SJCRH30 (cell line): ENCODE data around the gene BACH2. TPM values are rescaled to one million over a fixed set of nuclear protein-coding genes. Genes with fewer than 3 reads are reported as not detected.
"Not testable (repeated sequence)": the region's sequence is repeated elsewhere in the genome, so short reads cannot be mapped to it uniquely, and the experiment has no call there.

Experiments used
- DNase-seq, 2 experiments: peaks; one replicate each; pipeline ENCODE4 v3.0.0-alpha.2; 2015 to 2020
- H3K27ac ChIP-seq: fragments of 250-450 bp; sonication (Bioruptor Pico); 2 replicates; pipeline ENCODE4 v1.5.1; 2020; ENCODE audit warnings: mild to moderate bottlenecking, moderate library complexity
- H3K27me3 ChIP-seq: fragments of 250-450 bp; sonication (Bioruptor Pico); 2 replicates; pipeline ENCODE4 v1.5.1; 2020; ENCODE audit warnings: mild to moderate bottlenecking, moderate library complexity
- H3K36me3 ChIP-seq: fragments of 250-450 bp; sonication (Bioruptor Pico); 2 replicates; pipeline ENCODE4 v1.5.1; 2020; ENCODE audit warnings: mild to moderate bottlenecking, moderate library complexity
- H3K4me1 ChIP-seq: fragments of 250-450 bp; sonication (Bioruptor Pico); 2 replicates; pipeline ENCODE4 v1.5.1; 2020; ENCODE audit warnings: mild to moderate bottlenecking, moderate library complexity
- H3K4me3 ChIP-seq: fragments of 250-450 bp; sonication (Bioruptor Pico); 2 replicates; pipeline ENCODE4 v1.5.1; 2020; ENCODE audit warnings: mild to moderate bottlenecking, moderate library complexity
- H3K9me3 ChIP-seq: fragments of 250-450 bp; sonication (Bioruptor Pico); replicated peaks from 2 replicates; pipeline ENCODE4 v1.5.1; 2020; ENCODE audit warnings: mild to moderate bottlenecking, moderate library complexity
- total RNA-seq: library from RNA; depleted of rRNA; stranded (reverse); fragments of >200 nt; shearing (Covaris generic); gene quantifications from 2 replicates; pipeline ENCODE4 v1.2.3, GENCODE V29; 2014

BACH2 gene
- total RNA-seq, 1 experiment from 2014 or later: 4.1 TPM

DNA sequence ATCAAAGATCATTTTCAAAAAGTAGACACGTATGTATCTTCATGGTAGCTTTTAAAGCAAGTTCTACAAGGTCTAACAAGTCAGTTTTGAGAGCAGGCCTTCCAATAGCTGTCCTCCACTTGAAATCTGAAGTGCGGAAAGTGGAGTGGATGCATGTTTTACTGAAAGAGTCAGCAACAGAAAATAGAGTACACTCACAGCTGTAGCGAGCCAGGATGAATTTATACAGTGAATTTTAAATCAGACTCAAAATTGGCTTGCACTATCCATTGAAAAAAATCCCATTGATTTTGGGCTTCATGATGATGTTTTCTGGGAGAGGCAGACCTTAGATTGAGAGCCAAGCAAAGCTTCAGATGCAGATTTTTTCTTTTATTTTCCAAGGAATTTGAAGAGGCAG is 321.8 kb downstream of the BACH2 start:
- no peak overlapping the region for H3K27ac ChIP-seq

DNA sequence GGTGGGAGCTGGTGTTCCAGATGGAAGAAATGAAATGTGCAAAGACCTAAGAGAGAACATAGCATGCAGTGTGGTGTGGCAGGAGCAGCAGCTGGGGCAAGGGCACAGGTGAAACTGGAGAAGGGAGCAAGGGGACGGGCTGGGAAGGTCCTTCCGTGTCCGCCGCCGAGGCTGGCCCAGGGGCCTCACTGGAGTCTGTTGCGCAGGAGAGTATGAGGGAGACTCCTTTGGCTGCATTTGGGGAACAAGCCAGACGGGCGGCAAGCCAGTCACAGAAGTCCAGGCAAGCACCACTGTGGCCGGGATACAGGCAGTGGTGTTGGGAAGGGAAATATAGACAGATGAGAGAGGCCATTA is 324.6 kb downstream of the BACH2 start:
- Histone ChIP-seq H3K36me3 (no peaks in the 10 kb centered on the region), H3K9me3 (no peaks in the 10 kb centered on the region), H3K4me1 (peaks cover 8% of the 10 kb centered on the region; the same call in 1 of the 2 replicates), H3K27me3 (no peaks in the 10 kb centered on the region), H3K4me3 (no peak overlapping the region), H3K27ac (no peak overlapping the region)
- DNase-seq: no peak

More for the DNA sequence above, 321.8 kb downstream of the BACH2 start:
- H3K4me1 ChIP-seq: peaks cover 30% of the 10 kb centered on the region
- H3K27me3 ChIP-seq: no peaks in the 10 kb centered on the region
- no peaks in the 10 kb centered on the region for H3K9me3 ChIP-seq
- H3K4me3 ChIP-seq: no peak overlapping the region
- DNase-seq: no peak
- H3K36me3 ChIP-seq: no peaks in the 10 kb centered on the region

DNA sequence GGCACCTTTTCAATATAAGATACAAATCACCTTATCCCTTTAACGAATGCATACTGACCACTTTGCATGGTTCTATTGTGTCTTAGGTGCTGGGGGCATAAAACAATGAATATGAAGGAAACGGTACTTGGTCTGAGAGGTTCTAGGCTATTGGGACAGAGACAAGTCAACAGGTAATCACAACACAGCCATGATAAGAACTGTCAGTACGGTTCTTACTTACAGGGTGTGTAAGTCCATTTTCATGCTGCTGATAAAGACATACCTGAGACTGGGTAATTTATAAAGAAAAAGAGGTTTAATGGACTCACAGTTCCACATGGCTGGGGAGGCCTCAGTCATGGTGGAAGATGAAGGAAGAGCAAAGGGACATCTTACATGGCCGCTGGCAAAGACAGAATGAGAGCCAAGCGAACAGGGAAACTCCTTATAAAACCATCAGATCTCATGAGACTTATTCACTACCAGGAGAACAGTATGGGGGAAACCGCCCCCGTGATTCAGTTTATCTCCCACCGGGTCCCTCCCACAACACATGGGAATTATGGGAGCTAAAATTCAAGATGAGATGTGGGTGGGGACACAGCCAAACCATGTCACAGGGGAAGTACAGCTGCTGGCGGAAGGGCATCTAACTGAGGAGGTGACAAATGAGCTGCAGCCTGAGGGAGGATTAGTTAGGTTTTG is 325.2 kb downstream of the BACH2 start:
- not testable (repeated sequence) for H3K4me3 ChIP-seq, H3K9me3 ChIP-seq, H3K27me3 ChIP-seq, H3K36me3 ChIP-seq, H3K4me1 ChIP-seq, H3K27ac ChIP-seq, DNase-seq

DNA sequence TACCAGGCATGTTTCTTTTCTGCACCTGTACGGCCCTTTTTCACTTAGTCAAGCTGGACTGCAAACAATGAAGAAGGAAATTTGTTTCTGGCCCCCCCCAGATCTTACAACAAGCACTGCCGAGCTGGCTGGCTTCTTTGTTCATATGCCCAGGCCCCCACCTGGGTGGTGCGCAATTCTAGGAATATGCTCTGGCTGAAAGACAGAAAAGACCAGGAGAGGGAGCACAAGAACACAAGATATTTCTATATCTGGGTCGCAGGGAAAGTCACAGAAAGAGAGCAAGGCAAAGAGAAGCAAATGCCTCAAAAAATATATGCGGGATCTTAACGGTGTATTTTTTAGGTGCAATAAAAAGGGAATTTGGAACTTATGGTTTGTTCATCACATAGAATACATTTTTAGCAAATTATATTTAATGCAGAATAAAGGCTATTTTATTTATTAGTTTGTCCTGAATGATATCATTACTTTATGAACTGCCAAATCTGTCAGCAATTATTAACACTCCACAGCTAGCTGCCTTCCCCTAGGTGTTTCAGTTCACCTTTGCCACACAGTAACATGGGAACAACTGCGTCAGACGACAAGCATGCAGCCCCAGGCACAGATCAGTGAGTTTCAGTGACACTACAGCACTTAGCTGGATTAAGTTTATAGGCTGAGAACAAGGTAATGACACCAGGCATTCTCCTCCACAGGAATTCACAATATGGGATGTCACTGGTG is 325.9 kb downstream of the BACH2 start:
- H3K27me3 ChIP-seq: no peaks in the 10 kb centered on the region
- no peak overlapping the region for H3K27ac ChIP-seq
- no peaks in the 10 kb centered on the region for H3K9me3 ChIP-seq
- peak; percentile 46 to 70 for DNase-seq
- H3K4me3 ChIP-seq: no peak overlapping the region
- no peaks in the 10 kb centered on the region for H3K36me3 ChIP-seq
- H3K4me1 ChIP-seq: peaks cover 2% of the 10 kb centered on the region; the same call in 1 of the 2 replicates

DNA sequence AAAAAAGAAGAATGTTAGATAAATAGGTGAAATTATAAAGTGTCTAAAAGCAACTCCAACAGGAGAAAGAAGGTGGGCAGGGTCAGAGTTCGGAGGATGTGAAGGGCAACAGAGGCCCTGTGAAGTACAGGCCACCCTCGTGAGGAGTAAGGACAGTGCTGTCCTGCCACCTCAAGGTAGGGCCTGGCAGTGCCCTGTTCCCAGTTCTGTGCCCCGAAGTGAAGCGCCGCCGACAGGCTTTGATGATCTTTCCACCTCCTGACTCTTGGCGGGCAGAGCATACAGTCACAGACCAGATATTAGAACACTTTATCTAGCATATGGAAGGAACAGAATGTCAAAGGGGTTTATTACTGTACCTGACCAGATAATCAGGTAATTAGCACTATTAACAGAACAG is 326.6 kb downstream of the BACH2 start:
- no peak for DNase-seq
- Histone ChIP-seq H3K4me1 (peaks cover 2% of the 10 kb centered on the region; the same call in 1 of the 2 replicates), H3K36me3 (no peaks in the 10 kb centered on the region), H3K4me3 (no peak overlapping the region), H3K9me3 (no peaks in the 10 kb centered on the region), H3K27ac (no peak overlapping the region), H3K27me3 (no peaks in the 10 kb centered on the region)

DNA sequence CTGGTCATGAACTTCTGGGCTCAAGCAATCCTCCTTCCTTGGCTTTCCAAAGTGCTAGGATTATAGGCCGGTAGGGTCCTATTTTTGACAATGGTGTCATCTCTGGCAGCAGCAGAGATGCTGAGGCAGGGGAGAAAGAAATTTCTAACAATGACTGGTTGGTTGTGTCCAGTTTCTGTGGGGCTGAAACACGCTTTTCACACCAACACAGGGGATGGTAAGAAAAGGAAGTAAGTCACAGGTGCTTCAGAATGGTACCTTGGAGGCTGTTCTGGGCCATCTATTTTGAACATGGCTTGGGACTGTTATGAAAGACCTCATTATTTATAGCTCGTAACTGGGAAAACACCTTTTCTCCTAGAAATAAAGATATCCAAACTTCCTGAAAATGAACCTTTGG is 329.7 kb downstream of the BACH2 start:
- Histone ChIP-seq H3K4me1 (peaks cover 8% of the 10 kb centered on the region), H3K27me3 (no peaks in the 10 kb centered on the region), H3K27ac (no peak overlapping the region), H3K4me3 (no peak overlapping the region), H3K36me3 (no peaks in the 10 kb centered on the region), H3K9me3 (no peaks in the 10 kb centered on the region; the same call in 1 of the 2 replicates)
- no peak for DNase-seq

DNA sequence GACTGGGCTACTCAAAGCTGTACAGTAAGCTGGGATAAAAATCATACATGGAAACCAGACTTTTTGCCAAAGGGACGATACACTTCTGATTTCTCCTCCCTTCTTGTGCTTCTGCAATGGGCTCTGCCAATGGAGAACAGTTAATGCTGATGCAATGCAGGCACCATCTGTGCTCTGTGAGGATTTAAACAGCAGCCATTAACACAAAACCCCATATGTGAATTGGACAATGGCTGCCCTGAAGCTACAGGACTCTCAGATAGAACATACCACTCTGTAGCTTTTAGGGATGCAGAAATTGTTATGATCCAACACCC is 330.5 kb downstream of the BACH2 start:
- no peaks in the 10 kb centered on the region for H3K27me3 ChIP-seq
- H3K36me3 ChIP-seq: no peaks in the 10 kb centered on the region
- H3K4me1 ChIP-seq: peaks cover 8% of the 10 kb centered on the region
- H3K27ac ChIP-seq: no peak overlapping the region
- H3K4me3 ChIP-seq: no peak overlapping the region
- no peak for DNase-seq
- H3K9me3 ChIP-seq: no peaks in the 10 kb centered on the region; the same call in 1 of the 2 replicates

DNA sequence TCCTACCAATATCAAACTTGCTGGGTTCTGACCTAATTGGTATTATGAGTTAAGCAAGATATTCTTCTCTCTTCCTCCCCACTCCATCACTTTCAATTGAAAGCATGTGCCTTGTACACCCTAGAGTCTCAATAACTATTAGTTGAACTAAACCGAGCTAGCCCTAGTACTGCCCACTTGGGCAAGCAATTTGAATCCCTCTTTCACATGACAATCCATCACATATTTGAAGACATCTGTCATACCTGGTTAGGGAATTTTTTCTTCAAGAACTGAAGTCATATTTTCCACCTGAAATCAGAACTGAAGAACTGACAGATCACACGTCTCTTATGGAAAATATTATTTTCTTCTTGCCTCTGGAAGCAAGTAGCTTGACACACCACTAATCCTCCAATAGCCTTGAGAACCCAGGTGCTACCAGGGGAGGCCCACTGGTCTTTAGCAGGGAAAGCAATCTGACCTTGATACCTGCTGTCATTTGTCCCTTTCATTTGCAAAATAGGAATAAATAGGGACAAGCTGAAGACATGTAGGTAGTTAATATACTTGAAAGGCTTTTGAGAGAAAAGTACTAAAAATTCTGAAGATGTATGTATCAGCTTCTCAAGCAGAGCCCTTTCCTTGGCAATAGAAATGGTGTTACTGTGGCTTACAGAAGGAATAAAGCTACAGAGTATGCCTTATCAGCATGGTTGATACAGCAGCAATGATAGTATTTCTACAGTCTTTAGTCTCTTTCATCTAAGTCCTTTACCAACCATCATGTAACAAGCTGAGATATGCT is 331.0 kb downstream of the BACH2 start:
- no peak overlapping the region for H3K27ac ChIP-seq

DNA sequence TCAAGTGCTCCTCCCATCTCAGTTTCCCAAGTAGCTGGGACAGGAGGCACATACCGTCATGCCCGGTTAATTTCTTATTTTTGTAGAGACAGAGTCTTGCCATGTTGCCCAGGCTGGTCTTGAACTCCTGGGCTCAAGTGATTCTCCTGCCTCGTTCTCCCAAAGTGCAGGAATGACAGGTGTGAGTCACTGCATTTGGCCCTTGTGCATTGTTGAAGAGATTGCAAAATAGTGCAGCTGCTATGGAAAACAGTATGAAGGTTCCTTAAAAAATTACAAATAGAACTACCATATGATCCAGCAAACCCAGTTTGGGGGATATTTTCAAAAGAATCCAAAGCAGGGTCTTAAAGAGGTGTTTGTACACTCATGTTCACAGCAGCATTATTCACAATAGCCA is 333.3 kb downstream of the BACH2 start:
- no peak overlapping the region for H3K27ac ChIP-seq
- H3K27me3 ChIP-seq: no peaks in the 10 kb centered on the region
- H3K36me3 ChIP-seq: no peaks in the 10 kb centered on the region
- H3K9me3 ChIP-seq: no peaks in the 10 kb centered on the region; the same call in 1 of the 2 replicates
- no peak for DNase-seq
- no peak overlapping the region for H3K4me3 ChIP-seq
- H3K4me1 ChIP-seq: peaks cover 6% of the 10 kb centered on the region

More for the DNA sequence above, 331.0 kb downstream of the BACH2 start:
- Histone ChIP-seq H3K36me3 (no peaks in the 10 kb centered on the region), H3K4me1 (peaks cover 6% of the 10 kb centered on the region), H3K27me3 (no peaks in the 10 kb centered on the region), H3K4me3 (no peak overlapping the region), H3K9me3 (no peaks in the 10 kb centered on the region; the same call in 1 of the 2 replicates)
- DNase-seq: no peak

DNA sequence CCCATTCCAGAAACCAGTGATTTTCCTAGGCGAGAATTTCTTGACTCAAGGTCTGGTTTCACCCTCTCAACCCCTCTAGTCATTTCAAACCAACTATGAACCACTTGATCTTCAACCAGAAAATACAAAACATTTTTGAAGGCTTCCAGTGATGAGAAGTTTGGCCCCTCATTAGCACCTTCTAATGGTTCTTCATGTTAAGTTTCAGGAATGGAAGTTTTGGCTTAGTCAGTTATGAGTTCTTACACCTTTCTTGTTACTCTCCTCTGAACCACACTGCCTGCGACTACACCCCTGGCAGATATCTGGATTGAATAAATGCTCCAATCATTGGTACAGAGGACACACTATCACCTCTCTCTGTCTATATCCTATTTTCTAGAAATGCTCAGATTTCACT is 335.2 kb downstream of the BACH2 start:
- Histone ChIP-seq H3K4me3 (no peak overlapping the region), H3K4me1 (peaks cover 8% of the 10 kb centered on the region), H3K9me3 (no peaks in the 10 kb centered on the region; the same call in 1 of the 2 replicates), H3K27ac (no peak overlapping the region), H3K36me3 (no peaks in the 10 kb centered on the region), H3K27me3 (no peaks in the 10 kb centered on the region)
- DNase-seq: no peak

DNA sequence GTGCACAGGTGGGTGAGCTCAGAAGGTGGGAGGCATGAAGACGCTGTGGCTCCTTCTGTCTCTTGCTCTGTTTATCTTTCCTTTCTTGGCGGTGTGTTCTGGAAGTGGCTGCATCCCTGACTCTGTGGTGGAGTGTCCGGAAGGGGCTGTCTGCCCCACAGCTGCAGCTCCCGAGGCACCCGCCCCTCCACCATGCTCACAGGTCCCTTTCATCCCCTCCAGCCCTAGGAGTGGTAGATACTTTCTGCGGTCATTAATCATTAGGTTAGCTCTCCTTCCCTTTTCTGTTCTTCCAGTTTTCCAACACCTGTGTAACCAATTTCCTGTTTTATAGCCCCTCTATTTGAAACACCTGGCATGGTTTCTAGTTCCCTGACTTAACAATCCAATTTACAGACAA is 336.8 kb downstream of the BACH2 start:
- Histone ChIP-seq H3K27ac (no peak overlapping the region), H3K36me3 (no peaks in the 10 kb centered on the region), H3K27me3 (no peaks in the 10 kb centered on the region), H3K4me1 (peaks cover 14% of the 10 kb centered on the region), H3K4me3 (no peak overlapping the region), H3K9me3 (no peaks in the 10 kb centered on the region; the same call in 1 of the 2 replicates)
- no peak for DNase-seq

DNA sequence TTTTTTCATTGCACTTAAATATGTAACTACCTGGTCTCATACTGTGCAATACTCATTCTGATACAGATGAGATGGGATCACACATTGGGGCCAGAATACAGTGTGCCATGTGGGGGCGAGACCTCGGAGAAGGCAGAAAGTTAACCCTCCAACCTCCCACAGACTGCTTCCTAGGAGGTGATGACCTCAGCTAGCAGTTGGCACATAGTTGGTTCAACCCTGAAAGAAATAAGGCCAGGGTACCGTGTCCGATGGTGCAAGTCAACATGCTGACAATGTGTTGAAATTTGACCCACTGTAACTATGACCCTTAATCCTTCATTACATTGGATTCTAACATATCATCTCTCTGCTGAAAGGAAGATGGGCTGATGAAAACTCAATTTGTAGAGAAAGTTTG is 340.5 kb downstream of the BACH2 start:
- Histone ChIP-seq H3K4me1 (peaks cover 32% of the 10 kb centered on the region), H3K4me3 (no peak overlapping the region), H3K27ac (no peak overlapping the region), H3K9me3 (no peaks in the 10 kb centered on the region), H3K36me3 (no peaks in the 10 kb centered on the region), H3K27me3 (no peaks in the 10 kb centered on the region)
- peak in 1 of 2 experiments; percentile 35 for DNase-seq

DNA sequence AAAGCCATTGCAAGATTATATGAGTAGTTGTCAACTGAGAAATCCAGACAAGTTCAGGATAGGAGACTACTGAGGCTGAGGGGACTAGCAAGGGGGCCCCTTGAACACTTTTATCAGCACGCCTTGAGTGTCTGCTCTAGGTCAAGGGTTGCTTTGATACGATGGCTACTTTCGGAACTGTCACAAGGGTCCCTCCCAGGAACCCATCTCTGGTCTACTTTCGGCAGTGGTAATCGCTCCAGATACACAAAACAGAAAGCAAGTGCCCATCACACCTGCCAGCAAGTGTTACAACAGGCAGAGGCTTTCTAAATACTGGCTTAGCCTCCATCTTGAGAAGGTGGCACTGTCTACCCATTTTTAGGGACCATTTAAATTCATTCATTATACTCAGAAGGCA is 341.3 kb downstream of the BACH2 start:
- Histone ChIP-seq H3K4me3 (no peak overlapping the region), H3K36me3 (no peaks in the 10 kb centered on the region), H3K9me3 (no peaks in the 10 kb centered on the region), H3K4me1 (peaks cover 32% of the 10 kb centered on the region), H3K27me3 (no peaks in the 10 kb centered on the region), H3K27ac (no peak overlapping the region)
- no peak for DNase-seq

DNA sequence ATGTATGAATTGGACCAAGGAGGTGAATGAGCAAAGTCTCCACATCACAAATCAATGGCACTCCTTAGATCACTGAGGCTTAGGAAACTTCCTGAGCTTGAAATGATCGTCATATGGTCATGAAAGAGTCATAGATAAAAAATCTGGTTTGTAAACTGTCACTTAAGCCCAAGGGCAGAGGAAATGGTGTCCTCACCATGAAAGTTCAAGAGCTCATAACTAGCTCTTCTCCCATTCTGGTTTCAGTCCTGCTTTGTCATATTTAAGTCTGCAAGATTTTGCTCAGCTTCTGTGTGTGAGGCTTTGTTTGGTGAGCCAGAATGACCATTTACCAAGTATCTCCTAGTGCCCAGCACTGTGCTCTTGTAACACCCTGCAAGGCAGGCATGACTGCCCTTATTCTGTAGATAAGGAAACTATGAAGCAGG is 341.9 kb downstream of the BACH2 start:
- H3K9me3 ChIP-seq: no peaks in the 10 kb centered on the region
- no peak overlapping the region for H3K27ac ChIP-seq
- no peak for DNase-seq
- H3K27me3 ChIP-seq: no peaks in the 10 kb centered on the region
- H3K36me3 ChIP-seq: no peaks in the 10 kb centered on the region; the same call in 1 of the 2 replicates
- no peak overlapping the region for H3K4me3 ChIP-seq
- peaks cover 32% of the 10 kb centered on the region for H3K4me1 ChIP-seq

DNA sequence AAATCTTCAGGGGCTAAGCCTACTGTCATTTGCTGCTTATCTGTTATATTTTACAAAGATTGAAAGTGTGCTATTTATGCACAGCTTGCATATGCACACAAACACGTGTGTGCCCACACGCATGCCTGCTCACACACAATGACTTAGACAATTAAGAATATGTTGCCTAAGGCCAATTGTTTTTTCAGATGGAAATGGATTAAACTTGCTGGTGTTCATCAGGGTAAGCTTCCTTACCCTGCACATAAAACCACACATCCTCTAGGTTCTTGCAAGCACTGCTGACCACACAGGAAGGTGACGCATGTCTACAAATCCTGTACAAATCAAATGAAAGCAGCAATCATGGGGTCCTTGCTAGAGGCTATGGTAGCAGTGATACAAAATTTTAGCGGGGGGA is 344.0 kb downstream of the BACH2 start:
- peak; percentile 78 to 89 for DNase-seq
- peak overlapping the region; percentile 16 for H3K27ac ChIP-seq

More for the DNA sequence above, 344.0 kb downstream of the BACH2 start:
- Histone ChIP-seq H3K4me1 (peaks cover 32% of the 10 kb centered on the region), H3K4me3 (no peak overlapping the region), H3K9me3 (no peaks in the 10 kb centered on the region), H3K27me3 (no peaks in the 10 kb centered on the region), H3K36me3 (no peaks in the 10 kb centered on the region; the same call in 1 of the 2 replicates)
